Neural progenitor cell (in vitro differentiated cells): ENCODE measurements around the gene NEK6. TPM values are rescaled to one million over a fixed set of nuclear protein-coding genes. Genes with fewer than 3 reads are reported as not detected.

Source experiments
- DNase-seq: peaks from one replicate; pipeline ENCODE4 v3.0.0-alpha.2; 2016; ENCODE audit warnings: low spot score
- H2AFZ ChIP-seq: fragments of 200-600 bp; sonication (generic); replicated peaks from 2 replicates; pipeline ENCODE4 v1.6.1; 2016; ENCODE audit warnings: antibody characterized with exemption
- H3F3A ChIP-seq: fragments of 200-600 bp; sonication (generic); 2 replicates; pipeline ENCODE4 v1.6.1; 2016; ENCODE audit warnings: antibody characterized with exemption, low read depth
- H3K27ac ChIP-seq: fragments of 200-600 bp; sonication (generic); 2 replicates; pipeline ENCODE4 v1.5.1; 2016; ENCODE audit warnings: mild to moderate bottlenecking
- H3K27me3 ChIP-seq: fragments of 200-600 bp; sonication (generic); 2 replicates; pipeline ENCODE4 v1.6.1; 2016; ENCODE audit warnings: mild to moderate bottlenecking, moderate library complexity
- H3K36me3 ChIP-seq: fragments of 200-600 bp; sonication (generic); 2 replicates; pipeline ENCODE4 v1.5.1; 2016
- H3K4me1 ChIP-seq: fragments of 200-600 bp; sonication (generic); 2 replicates; pipeline ENCODE4 v1.6.1; 2016; ENCODE audit warnings: mixed run types
- H3K4me2 ChIP-seq: fragments of 200-600 bp; sonication (generic); 2 replicates; pipeline ENCODE4 v1.6.1; 2016
- H3K4me3 ChIP-seq: fragments of 200-600 bp; sonication (generic); 2 replicates; pipeline ENCODE4 v1.5.1; 2016
- H3K79me2 ChIP-seq: fragments of 200-600 bp; sonication (generic); 2 replicates; pipeline ENCODE4 v1.6.1; 2016; ENCODE audit warnings: low read depth
- H3K9ac ChIP-seq: fragments of 200-600 bp; sonication (generic); 2 replicates; pipeline ENCODE4 v1.6.1; 2016
- H3K9me3 ChIP-seq: fragments of 200-600 bp; sonication (generic); 2 replicates; pipeline ENCODE4 v1.5.1; 2016; ENCODE audit warnings: low read depth
- H4K20me1 ChIP-seq: fragments of 200-600 bp; sonication (generic); 2 replicates; pipeline ENCODE4 v1.6.1; 2016; ENCODE audit warnings: low read depth
- H3K27ac Mint-ChIP-seq: 3 replicates; pipeline ENCODE4 v1.8.0; 2021; ENCODE audit warnings: mixed read lengths
- H3K27me3 Mint-ChIP-seq: 2 replicates; pipeline ENCODE4 v1.8.0; 2022; ENCODE audit warnings: low read depth, mild to moderate bottlenecking, inconsistent platforms, moderate library complexity, mixed read lengths; ENCODE audit not compliant: insufficient read depth
- H3K36me3 Mint-ChIP-seq: 3 replicates; pipeline ENCODE4 v1.8.0; 2021; ENCODE audit warnings: mixed read lengths
- H3K4me1 Mint-ChIP-seq: 3 replicates; pipeline ENCODE4 v1.8.0; 2021; ENCODE audit warnings: mixed read lengths
- H3K4me3 Mint-ChIP-seq: 3 replicates; pipeline ENCODE4 v1.8.0; 2021; ENCODE audit warnings: mild to moderate bottlenecking, moderate library complexity, mixed read lengths
- H3K9me3 Mint-ChIP-seq: 3 replicates; pipeline ENCODE4 v1.8.0; 2020; ENCODE audit warnings: mixed read lengths
- EZH2 ChIP-seq: fragments of 200-600 bp; sonication (generic); IDR thresholded peaks from 2 replicates; pipeline ENCODE4 v1.6.1; 2017; ENCODE audit warnings: antibody characterized with exemption, mild to moderate bottlenecking, moderate library complexity
- EZH2phosphoT487 ChIP-seq: fragments of 200-600 bp; sonication (generic); IDR thresholded peaks from 2 replicates; pipeline ENCODE4 v1.6.1; 2017; ENCODE audit warnings: antibody characterized with exemption
- total RNA-seq: library from RNA; depleted of rRNA; stranded (reverse); fragments of >200 nt; gene quantifications from 2 replicates; pipeline ENCODE4 v1.2.3, GENCODE V29; 2015; ENCODE audit warnings: low replicate concordance
- TF ChIP-seq, protein P1 (sequence below): fragments of 200-600 bp; sonication (generic); IDR thresholded peaks from 2 replicates; pipeline ENCODE4 v1.5.1; 2017; ENCODE audit warnings: antibody characterized with exemption, mild to moderate bottlenecking

NEK6 gene
- total RNA-seq, 1 donor from 2014 or later = 18.5 TPM

- Histone ChIP-seq H3K27me3 (no peaks in the 10 kb centered on the region), H3K36me3 (no peaks in the 10 kb centered on the region), H3K4me1 (peaks cover 21% of the 10 kb centered on the region), H3K27ac (no peak overlapping the region), H2AFZ (no peak overlapping the region), H3F3A (peaks cover 15% of the 10 kb centered on the region), H4K20me1 (peaks cover 38% of the 10 kb centered on the region), H3K4me2 (no peak overlapping the region), H3K79me2 (no peaks in the 10 kb centered on the region), H3K9ac (no peak overlapping the region), H3K9me3 (no peaks in the 10 kb centered on the region), H3K4me3 (no peak overlapping the region)
- Mint-ChIP-seq H3K36me3 (peaks cover 15% of the 10 kb centered on the region), H3K27me3 (peaks cover 5% of the 10 kb centered on the region), H3K4me3 (no peak overlapping the region), H3K9me3 (peaks cover 8% of the 10 kb centered on the region), H3K4me1 (peaks cover 31% of the 10 kb centered on the region), H3K27ac (no peak overlapping the region)
- no peak for TF ChIP-seq EZH2phosphoT487
- no peak for TF ChIP-seq EZH2
- TF ChIP-seq, protein P1, sequence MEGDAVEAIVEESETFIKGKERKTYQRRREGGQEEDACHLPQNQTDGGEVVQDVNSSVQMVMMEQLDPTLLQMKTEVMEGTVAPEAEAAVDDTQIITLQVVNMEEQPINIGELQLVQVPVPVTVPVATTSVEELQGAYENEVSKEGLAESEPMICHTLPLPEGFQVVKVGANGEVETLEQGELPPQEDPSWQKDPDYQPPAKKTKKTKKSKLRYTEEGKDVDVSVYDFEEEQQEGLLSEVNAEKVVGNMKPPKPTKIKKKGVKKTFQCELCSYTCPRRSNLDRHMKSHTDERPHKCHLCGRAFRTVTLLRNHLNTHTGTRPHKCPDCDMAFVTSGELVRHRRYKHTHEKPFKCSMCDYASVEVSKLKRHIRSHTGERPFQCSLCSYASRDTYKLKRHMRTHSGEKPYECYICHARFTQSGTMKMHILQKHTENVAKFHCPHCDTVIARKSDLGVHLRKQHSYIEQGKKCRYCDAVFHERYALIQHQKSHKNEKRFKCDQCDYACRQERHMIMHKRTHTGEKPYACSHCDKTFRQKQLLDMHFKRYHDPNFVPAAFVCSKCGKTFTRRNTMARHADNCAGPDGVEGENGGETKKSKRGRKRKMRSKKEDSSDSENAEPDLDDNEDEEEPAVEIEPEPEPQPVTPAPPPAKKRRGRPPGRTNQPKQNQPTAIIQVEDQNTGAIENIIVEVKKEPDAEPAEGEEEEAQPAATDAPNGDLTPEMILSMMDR = no peak
- DNase-seq = no peak
These were observed 82.7 kb downstream of the NEK6 start for GRCh38 chr9:124340219-124341069.

DNA sequence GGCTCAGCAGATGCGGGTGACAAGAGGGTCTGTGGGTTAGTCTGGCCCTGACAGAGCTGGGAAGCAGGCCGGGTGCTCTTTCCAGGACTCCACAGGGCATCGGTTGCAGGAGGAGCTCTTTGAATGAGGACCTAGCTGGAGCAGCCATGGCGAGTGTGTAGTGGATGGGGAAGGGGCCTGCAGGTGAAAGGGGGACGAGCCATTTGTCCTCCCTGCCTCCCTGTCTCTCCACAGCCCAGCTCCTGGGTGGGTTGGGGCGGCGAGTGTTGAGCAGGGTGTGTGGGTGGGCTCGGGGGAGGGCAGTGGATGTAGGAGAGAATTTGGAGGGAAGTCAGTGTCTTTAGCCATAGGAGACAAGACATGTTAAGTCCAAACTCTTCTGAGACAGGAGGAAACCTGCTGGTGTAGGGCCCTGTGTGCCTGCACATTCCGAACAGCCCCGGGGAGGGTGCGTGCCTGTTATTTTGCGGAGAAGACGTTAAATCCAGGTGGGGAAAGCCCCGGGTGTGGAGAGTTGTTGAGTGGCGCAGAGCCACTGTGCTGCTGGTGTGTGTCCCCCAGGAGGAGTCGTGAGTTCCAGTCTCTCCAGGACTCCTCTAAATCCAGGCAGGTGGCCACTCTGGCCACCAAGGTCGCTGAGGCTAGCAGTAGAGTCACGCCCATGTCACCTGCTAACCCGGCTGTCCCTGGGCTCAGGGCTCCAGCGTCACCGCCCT lies 83.9 kb downstream of the NEK6 start:
- peaks cover 15% of the 10 kb centered on the region for H3K36me3 Mint-ChIP-seq
- Histone ChIP-seq H2AFZ (no peak overlapping the region), H3K27me3 (no peaks in the 10 kb centered on the region), H4K20me1 (peaks cover 42% of the 10 kb centered on the region), H3K4me3 (no peak overlapping the region), H3K79me2 (no peaks in the 10 kb centered on the region), H3K4me1 (peaks cover 21% of the 10 kb centered on the region), H3K4me2 (no peak overlapping the region), H3K27ac (no peak overlapping the region), H3K9ac (no peak overlapping the region), H3F3A (peaks cover 15% of the 10 kb centered on the region), H3K36me3 (no peaks in the 10 kb centered on the region), H3K9me3 (no peaks in the 10 kb centered on the region)
- TF ChIP-seq EZH2phosphoT487 = no peak
- TF ChIP-seq, protein P1 = no peak
- TF ChIP-seq EZH2 = no peak
- no peak for DNase-seq
- H3K27ac Mint-ChIP-seq = no peak overlapping the region
- H3K27me3 Mint-ChIP-seq = peaks cover 5% of the 10 kb centered on the region
- H3K4me1 Mint-ChIP-seq = peaks cover 33% of the 10 kb centered on the region
- peaks cover 8% of the 10 kb centered on the region for H3K9me3 Mint-ChIP-seq
- H3K4me3 Mint-ChIP-seq = no peak overlapping the region

DNA sequence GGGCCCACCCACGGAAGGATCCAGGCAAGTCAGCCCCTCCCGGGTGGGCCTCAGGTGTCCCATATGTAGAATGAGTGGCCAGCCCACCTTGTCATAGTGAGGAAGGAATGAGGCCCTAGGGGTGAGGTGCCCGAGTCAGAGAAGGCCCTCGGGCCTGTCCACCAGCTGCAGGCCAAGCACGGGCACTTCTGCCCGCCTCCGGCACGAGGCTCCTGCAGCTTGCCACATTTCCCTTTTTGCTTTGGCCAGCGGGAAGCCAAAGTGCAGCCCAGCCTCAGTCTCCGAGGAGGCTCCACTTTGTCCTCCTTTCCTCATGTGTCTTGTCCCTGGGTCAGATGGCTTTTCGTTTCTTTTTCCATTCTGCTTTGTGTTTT lies 84.6 kb downstream of the NEK6 start:
- H3K4me3 ChIP-seq = no peak overlapping the region
- no peak overlapping the region for H3K27ac ChIP-seq

More for the DNA sequence above, 84.6 kb downstream of the NEK6 start:
- H4K20me1 ChIP-seq = peaks cover 42% of the 10 kb centered on the region
- peaks cover 15% of the 10 kb centered on the region for H3F3A ChIP-seq
- Mint-ChIP-seq H3K9me3 (peaks cover 8% of the 10 kb centered on the region), H3K4me3 (no peak overlapping the region), H3K27me3 (peaks cover 5% of the 10 kb centered on the region), H3K27ac (no peak overlapping the region), H3K4me1 (peaks cover 33% of the 10 kb centered on the region), H3K36me3 (peaks cover 11% of the 10 kb centered on the region)
- no peaks in the 10 kb centered on the region for H3K27me3 ChIP-seq
- TF ChIP-seq, protein P1 = no peak
- TF ChIP-seq EZH2 (no peak), EZH2phosphoT487 (no peak)
- H3K9me3 ChIP-seq = no peaks in the 10 kb centered on the region
- H3K4me1 ChIP-seq = peaks cover 21% of the 10 kb centered on the region
- H3K36me3 ChIP-seq = no peaks in the 10 kb centered on the region
- no peak overlapping the region for H3K9ac ChIP-seq
- no peak overlapping the region for H2AFZ ChIP-seq
- DNase-seq = no peak
- H3K4me2 ChIP-seq = no peak overlapping the region
- H3K79me2 ChIP-seq = no peaks in the 10 kb centered on the region
